Measurements from ENCODE around the gene C16orf74.

Gene C16orf74

DNA sequence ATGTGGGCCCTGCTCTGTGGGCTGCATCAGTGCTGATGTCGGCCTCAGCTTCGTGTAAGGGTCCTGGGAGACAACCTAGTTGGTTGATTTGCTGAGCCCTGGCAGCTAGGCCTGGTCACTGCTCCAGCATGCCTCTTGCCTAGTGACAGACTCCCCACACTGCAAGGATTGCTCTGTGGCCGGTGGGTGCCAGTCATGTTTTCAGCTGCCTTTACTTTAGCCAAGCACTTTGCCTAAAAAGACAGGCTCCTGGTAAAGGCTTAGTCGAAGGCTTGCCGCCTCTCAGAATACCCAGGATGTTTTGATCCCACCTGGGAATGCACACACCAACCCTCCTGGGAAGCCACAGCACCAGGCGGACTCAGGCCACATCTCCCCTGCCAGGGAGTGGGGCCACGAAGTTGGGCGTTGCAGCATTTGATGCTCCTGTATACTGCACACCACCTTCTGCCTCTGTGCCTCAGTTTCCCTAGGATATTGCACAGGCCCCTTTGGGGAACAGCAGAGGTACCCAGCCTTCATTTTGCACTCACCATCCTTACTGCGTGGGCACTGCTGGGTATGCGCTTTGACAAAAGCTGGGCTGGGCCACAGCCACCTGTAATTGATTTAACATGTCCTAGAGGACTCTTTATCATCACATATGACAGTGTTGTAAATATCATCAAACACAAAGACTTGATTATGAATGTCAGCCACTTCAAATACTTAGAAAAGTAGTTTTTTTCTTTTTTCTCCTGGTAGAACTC, 82.0 kb downstream of the C16orf74 start:
- no peak for DNase-seq

DNA sequence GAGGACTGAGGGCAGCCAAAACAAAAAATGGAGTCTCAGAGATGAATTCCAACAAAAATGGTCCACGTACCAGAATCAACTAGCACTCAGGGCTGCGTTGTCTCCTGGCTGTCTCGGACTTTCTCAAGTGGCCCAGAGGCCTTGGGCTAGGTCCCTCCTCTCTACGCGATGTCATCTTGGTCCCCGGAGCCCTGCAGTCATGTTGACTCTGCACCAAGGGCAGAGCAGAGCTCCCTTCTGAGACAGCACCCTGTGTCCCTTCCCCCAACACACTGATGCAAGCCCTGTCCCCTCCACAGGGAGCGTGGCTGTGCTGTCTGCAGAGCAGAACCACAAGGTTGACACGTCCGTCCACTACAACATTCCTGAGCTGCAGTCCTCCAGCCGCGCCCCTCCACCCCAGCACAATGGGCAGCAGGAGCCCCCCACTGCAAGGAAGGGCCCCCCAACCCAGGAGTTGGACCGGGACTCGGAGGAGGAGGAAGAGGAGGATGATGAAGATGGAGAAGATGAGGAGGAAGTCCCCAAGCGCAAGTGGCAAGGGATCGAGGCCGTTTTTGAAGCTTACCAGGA, 83.0 kb downstream of the C16orf74 start:
- no peak for DNase-seq

GRCh38 chr16:85667261-85667660, 83.6 kb downstream of the C16orf74 start:
- no peak for DNase-seq

DNA sequence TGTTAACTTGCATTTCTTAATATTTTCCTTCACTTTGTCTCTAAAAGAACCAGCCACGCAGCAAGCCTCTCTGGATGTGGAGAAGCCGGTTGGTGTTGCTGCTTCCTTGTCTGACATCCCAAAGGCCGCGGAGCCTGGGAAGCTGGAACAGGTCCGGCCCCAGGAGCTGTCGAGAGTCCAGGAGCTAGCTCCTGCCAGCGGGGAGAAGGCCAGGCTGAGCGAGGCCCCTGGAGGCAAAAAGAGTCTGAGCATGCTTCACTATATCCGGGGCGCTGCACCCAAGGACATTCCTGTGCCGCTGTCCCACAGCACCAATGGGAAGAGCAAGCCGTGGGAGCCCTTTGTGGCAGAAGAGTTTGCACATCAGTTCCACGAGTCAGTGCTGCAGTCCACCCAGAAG, 85.0 kb downstream of the C16orf74 start:
- no peak for DNase-seq

DNA sequence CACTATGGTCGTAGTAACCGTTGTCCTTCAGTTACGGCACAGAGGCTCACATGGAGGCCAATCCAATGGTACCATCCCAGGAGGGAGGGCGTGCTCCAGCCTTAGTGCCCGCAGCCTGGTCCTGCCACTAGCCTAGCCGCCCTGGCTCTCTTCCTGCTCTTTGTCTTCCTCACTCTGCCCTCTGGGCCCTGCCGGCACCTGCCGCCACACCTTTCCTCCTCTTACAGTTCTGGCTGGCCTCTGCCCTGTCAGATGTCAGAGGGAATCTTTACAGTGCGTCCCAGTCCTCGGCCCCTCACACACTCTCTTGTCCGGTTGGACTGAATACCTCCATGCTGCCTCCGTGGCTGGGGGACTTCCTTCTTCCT, 85.5 kb downstream of the C16orf74 start:
- DNase-seq, result no peak

DNA sequence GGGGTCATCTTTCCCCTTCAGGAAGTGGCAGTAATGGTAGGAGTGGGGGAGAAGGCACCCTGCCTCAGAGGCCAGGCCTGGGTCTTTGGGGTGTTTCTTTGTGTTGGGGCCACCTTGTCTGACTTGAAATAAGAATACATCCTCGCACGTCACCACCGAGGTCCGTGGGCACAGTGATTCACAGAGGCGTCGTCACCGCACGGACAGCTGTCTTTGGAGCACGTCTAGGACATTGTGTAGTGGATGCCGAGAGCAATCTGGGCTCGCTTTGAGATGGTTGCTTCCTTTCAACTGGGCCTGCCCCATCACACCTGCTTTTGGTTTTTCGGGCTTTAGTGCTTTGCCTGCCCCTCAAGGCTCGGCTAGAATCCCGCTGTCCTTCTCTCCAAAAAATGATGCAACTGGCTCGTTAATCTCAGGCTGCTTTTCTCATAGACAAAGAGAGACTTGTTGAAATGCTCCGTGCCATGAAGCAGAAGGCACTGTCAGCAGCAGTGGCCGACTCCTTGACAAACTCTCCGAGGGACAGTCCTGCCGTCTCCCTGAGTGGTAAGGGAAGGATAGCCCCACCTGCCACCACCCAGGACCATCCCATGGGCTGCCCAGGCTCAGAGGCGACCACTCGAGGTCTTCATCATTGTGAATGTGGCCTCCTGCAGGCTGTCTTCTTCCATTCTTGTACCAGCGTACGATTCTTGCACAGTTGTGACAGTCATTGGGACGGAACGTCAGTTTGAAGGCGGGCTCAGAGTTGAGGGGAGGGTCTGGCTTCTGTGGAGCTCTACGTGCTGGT, 86.1 kb downstream of the C16orf74 start:
- DNase-seq, result no peak

GRCh38 chr16:85663891-85664321, 87.0 kb downstream of the C16orf74 start:
- DNase-seq, result no peak

- no peak for DNase-seq
Measured at GRCh38 chr16:85662976-85663830, 87.7 kb downstream of the C16orf74 start.

DNA sequence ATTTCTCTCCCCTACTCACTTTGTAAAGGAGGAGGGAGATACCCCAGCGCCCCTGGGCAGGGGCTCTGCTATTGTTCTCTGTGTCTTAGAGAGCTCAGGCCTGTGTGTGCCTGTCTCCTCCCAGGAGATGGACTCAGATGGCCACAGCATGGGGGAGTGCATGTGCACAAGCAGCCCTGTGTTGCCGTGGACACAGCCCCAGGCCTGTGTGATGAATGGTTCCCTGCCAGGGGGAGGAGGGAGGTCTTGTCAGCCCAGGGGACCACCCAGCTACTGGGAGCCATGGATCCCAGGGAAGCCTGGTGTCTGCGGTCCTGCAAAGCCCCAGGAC, 88.4 kb downstream of the C16orf74 start:
- DNase-seq, result no peak

- no peak for DNase-seq
Measured at GRCh38 chr16:85661740-85662481, 89.0 kb downstream of the C16orf74 start.

DNA sequence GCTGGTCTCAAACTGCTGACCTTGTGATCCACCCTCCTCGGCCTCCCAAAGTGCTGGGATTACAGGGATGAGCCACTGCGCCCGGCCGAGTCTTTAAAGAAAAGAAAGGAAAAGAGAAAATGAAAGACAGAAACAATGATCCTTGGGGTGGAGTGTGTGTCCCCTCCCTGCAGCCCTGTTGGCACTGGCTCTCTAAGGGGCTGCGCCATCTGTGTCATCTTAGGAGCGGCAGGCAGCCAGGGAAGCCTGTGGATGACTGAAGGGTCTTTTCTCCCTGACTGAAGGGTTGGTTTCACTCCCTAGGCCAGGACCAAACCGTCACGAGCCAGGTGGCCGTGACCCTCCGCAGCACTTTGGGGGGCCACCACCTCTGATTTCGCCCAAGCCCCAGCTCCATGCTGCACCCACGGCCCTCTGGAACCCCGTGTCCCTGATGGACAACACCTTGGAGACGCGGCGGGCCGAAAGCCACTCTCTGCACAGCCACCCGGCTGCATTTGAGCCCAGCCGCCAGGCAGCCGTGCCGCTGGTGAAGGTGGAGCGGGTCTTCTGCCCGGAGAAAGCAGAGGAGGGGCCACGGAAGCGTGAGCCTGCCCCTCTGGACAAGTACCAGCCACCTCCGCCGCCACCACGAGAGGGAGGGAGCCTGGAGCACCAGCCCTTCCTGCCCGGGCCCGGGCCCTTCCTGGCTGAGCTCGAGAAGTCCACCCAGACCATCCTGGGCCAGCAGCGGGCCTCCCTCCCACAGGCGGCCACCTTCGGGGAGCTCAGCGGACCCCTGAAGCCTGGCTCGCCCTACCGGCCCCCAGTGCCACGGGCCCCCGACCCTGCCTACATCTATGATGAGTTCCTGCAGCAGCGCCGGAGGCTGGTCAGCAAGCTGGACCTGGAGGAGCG, 89.8 kb downstream of the C16orf74 start:
- no peak for DNase-seq

DNA sequence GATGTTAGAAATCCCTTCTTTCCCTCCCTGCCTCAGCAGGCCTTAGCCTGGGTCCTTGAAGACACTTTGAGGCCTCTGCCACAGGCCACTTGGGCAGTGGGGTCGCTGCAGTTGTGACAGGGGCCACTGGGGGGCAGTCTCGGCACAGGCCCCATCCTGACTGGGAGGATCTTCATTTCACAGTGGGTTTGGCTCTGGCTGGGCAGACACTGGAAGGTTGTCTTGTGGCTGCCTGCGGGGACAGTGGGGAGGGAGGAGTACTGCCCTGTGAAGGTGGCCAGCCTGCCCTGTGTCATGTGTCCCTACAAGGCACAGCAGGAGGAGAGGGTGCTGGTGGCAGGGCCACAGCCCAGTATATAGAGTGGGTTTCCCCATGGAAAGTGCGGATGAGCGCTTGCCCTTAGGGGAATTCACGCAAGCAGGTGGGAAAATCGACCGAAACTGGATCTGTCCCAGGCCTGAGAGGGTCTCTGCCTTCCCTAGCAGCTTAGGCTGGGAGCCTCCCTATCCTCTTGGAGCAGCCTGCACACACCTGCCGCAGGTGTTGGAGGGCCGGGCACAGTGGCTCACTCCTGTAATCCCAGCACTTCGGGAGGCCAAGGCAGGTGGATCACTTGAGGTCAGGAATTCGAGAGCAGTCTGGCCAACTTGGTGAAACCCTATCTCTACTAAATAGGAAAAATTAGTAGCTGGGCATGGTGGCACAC, 90.9 kb downstream of the C16orf74 start:
- no peak for DNase-seq

DNA sequence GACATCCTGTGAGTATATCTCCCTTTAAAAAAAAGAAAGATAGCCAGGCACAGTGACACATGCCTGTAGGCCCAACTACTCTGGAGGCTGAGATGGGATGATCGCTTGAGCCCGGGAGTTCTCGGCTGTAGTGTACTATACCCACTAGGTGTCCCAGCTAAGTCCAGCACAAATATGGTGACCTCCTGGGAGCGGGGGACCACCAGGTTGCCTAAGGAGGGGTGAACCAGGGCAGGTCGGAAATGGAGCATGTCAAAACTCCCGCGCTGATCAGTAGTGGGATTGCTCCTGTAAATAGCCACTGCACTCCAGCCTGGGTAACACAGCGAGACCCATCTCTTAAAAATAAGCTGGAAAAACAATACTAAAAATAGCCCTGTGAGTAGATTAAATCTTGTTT, 91.6 kb downstream of the C16orf74 start:
- DNase-seq, result no peak

- DNase-seq, result no peak
Measured at GRCh38 chr16:85658504-85659326, 92.2 kb downstream of the C16orf74 start.

DNA sequence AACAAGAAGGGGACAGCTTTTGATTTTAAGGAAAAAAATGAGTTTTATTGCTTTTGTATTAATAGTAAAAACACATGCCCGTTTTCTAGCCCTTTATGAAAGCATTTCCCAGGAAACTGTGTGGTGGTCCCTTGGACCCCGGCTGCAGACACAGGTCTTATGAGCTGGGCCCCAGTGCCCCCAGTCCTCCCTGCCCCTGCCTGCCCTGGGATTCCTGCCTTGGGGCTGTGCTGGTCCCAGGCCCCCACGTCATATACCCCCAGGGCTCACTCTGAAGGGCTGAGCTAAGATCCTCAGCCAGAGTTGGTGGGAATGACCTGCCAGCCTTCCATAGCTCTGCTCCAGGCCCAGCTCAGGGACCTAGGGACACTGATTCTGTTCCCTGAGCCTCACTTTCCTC, 92.9 kb downstream of the C16orf74 start:
- no peak for DNase-seq

Data from GOT3 (cell line).